Fibroblast of the aortic adventitia (primary cell): ENCODE measurements around the gene RRP12. TPM values are rescaled to one million over a fixed set of nuclear protein-coding genes. Genes with fewer than 3 reads are reported as not detected.

ENCODE experiments used
- DNase-seq: peaks from one replicate; pipeline ENCODE4 v3.0.0-alpha.2; 2010; ENCODE audit warnings: low read depth
- H3K4me3 ChIP-seq: 2 replicates; pipeline ENCODE4 v1.5.1; 2011; ENCODE audit warnings: low read depth, mild to moderate bottlenecking, control low read depth, low read length, moderate library complexity
- total RNA-seq: library from RNA; depleted of rRNA; stranded (reverse); fragments of >200 nt; gene quantifications from 2 replicates; pipeline ENCODE4 v1.2.3, GENCODE V29; 2012; ENCODE audit warnings: low replicate concordance
- TF ChIP-seq, protein P1 (sequence below): IDR thresholded peaks from 2 replicates; pipeline ENCODE4 v1.5.1; 2011; ENCODE audit warnings: mild to moderate bottlenecking, low read length, control low read depth, inconsistent platforms; ENCODE audit not compliant: insufficient read depth

RRP12 gene
- total RNA-seq, 1 donor: 15.9 TPM

GRCh38 chr10:97372233-97372875 is 28.8 kb downstream of the RRP12 start:
- H3K4me3 ChIP-seq: no peak overlapping the region
- TF ChIP-seq, protein P1, sequence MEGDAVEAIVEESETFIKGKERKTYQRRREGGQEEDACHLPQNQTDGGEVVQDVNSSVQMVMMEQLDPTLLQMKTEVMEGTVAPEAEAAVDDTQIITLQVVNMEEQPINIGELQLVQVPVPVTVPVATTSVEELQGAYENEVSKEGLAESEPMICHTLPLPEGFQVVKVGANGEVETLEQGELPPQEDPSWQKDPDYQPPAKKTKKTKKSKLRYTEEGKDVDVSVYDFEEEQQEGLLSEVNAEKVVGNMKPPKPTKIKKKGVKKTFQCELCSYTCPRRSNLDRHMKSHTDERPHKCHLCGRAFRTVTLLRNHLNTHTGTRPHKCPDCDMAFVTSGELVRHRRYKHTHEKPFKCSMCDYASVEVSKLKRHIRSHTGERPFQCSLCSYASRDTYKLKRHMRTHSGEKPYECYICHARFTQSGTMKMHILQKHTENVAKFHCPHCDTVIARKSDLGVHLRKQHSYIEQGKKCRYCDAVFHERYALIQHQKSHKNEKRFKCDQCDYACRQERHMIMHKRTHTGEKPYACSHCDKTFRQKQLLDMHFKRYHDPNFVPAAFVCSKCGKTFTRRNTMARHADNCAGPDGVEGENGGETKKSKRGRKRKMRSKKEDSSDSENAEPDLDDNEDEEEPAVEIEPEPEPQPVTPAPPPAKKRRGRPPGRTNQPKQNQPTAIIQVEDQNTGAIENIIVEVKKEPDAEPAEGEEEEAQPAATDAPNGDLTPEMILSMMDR: no peak
- DNase-seq: no peak

- TF ChIP-seq, protein P1: no peak
- no peak for DNase-seq
- H3K4me3 ChIP-seq: no peak overlapping the region
Measured at GRCh38 chr10:97371696-97372095, 29.4 kb downstream of the RRP12 start.

- TF ChIP-seq, protein P1: no peak
- DNase-seq: no peak
- H3K4me3 ChIP-seq: no peak overlapping the region
Measured at GRCh38 chr10:97367126-97367649, 34.0 kb downstream of the RRP12 start.

- DNase-seq: no peak
- TF ChIP-seq, protein P1: no peak
- H3K4me3 ChIP-seq: no peak overlapping the region
Measured at GRCh38 chr10:97366572-97366971, 34.6 kb downstream of the RRP12 start.

- DNase-seq: no peak
- H3K4me3 ChIP-seq: no peak overlapping the region
- TF ChIP-seq, protein P1: no peak
Measured at GRCh38 chr10:97365761-97366351, 35.3 kb downstream of the RRP12 start.

GRCh38 chr10:97363071-97363470 is 38.1 kb downstream of the RRP12 start:
- no peak for DNase-seq
- no peak overlapping the region for H3K4me3 ChIP-seq
- TF ChIP-seq, protein P1: no peak
